Mucosa of stomach (tissue), 1 donor: Measurements from ENCODE around the gene FN1.
"Not testable (repeated sequence)": the region's sequence is repeated elsewhere in the genome, so short reads cannot be mapped to it uniquely, and the experiment has no call there.

Experiments
- H3K27me3 ChIP-seq: one replicate; pipeline ENCODE4 v1.7.0; 2013; ENCODE audit warnings: mild to moderate bottlenecking, low read length; ENCODE audit not compliant: control insufficient read depth, insufficient read depth
- H3K36me3 ChIP-seq: one replicate; pipeline ENCODE4 v1.7.0; 2013; ENCODE audit warnings: low read length; ENCODE audit not compliant: control insufficient read depth, insufficient read depth
- H3K4me1 ChIP-seq: one replicate; pipeline ENCODE4 v1.7.0; 2013; ENCODE audit warnings: mild to moderate bottlenecking, low read length; ENCODE audit not compliant: control insufficient read depth, insufficient read depth
- H3K4me3 ChIP-seq: one replicate; pipeline ENCODE4 v1.7.0; 2013; ENCODE audit warnings: low read length
- H3K9ac ChIP-seq: one replicate; pipeline ENCODE4 v1.7.0; 2013; ENCODE audit warnings: mild to moderate bottlenecking, low read length, moderate library complexity
- H3K9me3 ChIP-seq: one replicate; pipeline ENCODE4 v1.7.0; 2013; ENCODE audit warnings: mild to moderate bottlenecking, low read length, moderate library complexity; ENCODE audit not compliant: control insufficient read depth
- donor health status: Pancreatic carcinoma.

Gene FN1

DNA sequence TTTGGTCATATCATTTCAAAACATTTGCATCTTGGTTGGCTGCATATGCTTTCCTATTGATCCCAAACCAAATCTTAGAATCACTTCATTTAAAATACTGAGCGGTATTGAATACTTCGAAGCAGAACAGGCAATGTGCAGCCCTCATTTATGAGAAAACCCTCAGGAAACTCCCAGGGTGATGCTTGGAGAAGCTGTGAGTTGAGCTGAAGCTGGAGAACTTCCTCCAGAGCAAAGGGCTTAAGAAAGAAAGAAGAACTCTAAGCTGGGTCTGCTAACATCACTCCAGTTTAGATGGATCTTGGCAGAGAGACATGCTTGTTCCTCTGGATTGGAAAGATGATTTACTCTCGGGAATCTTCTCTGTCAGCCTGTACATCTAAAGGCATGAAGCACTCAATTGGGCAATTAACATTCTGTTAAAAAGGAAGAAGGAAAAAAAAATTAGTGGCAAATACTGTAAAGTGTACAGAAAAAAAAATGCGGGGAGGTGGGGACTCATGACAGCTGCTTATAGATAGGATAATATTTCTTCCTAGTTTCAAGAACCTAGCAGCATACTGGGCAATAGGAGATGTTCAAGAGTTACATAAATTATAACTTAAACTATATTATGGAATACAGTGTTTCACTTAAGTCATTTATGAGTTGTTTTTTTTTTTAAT is 74.5 kb downstream of the FN1 start:
- Histone ChIP-seq H3K9ac (no peak overlapping the region), H3K4me3 (no peak overlapping the region), H3K27me3 (no peaks in the 10 kb centered on the region), H3K36me3 (peaks cover 5% of the 10 kb centered on the region), H3K4me1 (no peaks in the 10 kb centered on the region), H3K9me3 (no peaks in the 10 kb centered on the region)

DNA sequence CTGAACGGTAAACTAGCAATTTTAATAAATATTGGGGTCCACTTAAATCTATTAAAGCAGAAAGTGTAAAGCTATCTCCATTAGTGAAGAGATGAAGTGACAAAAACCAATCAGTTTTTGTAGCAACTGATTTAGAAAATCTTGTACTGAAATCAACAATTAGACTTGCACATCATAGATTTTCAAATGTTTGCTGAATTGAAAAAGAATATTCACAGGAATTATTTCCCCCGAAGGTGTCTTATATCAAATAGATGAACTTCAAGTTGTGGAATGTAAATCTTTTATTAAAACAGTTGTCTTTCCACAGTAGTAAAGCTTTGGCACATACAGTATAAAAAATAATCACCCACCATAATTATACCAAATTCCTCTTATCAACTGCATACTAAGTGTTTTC is 75.3 kb downstream of the FN1 start:
- Histone ChIP-seq H3K36me3 (peaks cover 5% of the 10 kb centered on the region), H3K4me1 (no peaks in the 10 kb centered on the region), H3K9me3 (no peaks in the 10 kb centered on the region)

DNA sequence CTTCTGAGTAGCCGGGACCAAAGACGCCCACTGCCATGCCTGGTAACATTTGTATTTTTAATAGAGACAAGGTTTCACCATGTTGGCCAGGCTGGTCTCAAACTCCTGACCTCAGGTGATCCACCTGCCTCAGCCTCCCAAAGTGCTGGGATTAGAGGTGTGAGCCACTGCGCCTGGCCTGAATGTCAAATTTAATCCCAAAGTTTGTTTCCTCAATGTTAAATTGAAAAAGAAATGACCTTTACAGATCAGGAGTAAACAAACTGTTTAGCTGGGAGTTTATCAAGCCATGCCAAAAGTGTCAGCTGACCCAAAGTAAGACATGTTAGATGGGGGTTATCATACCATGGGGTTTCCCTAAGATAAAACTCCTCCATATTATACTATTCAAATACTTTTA is 75.8 kb downstream of the FN1 start:
- not testable (repeated sequence) for H3K9me3 ChIP-seq, H3K4me3 ChIP-seq, H3K9ac ChIP-seq, H3K27me3 ChIP-seq, H3K36me3 ChIP-seq, H3K4me1 ChIP-seq

More for the DNA sequence above, 75.3 kb downstream of the FN1 start:
- H3K27me3 ChIP-seq: no peaks in the 10 kb centered on the region
- H3K9ac ChIP-seq: no peak overlapping the region
- no peak overlapping the region for H3K4me3 ChIP-seq

DNA sequence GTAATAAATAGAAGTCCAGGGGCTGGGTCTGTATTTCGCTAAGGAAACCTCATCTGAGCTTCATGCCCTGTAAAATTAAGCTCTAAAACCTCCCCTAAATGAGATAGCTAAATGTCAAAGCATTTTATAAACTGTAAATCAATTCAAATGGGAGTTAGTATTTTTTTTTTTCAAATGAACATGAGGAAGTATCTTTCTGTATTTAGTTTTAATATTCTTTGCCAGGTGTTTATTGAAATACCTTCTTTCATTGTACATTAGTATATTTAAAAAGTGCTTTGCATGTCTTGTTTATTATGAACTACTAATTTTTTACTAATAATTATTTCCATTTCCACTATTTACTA is 76.3 kb downstream of the FN1 start:
- no peaks in the 10 kb centered on the region for H3K4me1 ChIP-seq
- no peak overlapping the region for H3K9ac ChIP-seq
- no peaks in the 10 kb centered on the region for H3K36me3 ChIP-seq
- no peaks in the 10 kb centered on the region for H3K27me3 ChIP-seq
- H3K4me3 ChIP-seq: no peak overlapping the region
- H3K9me3 ChIP-seq: no peaks in the 10 kb centered on the region

DNA sequence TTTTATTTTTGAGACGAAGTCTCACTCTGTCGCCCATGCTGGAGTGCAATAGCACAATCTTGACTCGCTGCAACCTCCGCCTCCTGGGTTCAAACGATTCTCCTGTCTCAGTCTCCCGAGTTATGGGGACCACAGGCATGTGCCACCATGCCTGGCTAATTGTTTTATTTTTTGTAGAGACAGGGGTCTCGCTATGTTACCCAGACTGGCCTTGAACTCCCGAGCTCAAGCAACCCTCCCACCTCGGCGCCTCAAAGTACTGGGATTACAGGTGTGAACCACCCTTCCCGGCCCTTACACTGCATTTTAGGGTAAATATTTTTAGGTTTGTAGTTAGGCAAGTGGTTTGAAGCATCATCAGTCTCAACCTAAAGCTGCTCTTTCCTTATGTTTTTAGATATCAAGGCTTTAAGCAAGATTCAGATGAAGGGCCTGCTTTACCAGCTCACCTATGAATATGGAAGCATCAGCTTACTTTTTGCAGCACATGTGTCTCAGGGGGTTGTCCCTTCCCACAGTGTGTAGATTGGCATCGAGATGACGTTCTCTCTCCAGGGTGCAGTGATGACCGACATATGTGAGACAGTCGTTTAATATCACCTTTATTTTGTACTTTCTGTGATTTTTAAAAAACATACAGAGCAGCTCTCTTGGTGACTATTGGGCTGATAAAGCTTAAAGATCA is 76.8 kb downstream of the FN1 start:
- Histone ChIP-seq H3K27me3 (no peaks in the 10 kb centered on the region), H3K4me1 (no peaks in the 10 kb centered on the region), H3K4me3 (no peak overlapping the region), H3K36me3 (no peaks in the 10 kb centered on the region), H3K9me3 (no peaks in the 10 kb centered on the region), H3K9ac (no peak overlapping the region)

DNA sequence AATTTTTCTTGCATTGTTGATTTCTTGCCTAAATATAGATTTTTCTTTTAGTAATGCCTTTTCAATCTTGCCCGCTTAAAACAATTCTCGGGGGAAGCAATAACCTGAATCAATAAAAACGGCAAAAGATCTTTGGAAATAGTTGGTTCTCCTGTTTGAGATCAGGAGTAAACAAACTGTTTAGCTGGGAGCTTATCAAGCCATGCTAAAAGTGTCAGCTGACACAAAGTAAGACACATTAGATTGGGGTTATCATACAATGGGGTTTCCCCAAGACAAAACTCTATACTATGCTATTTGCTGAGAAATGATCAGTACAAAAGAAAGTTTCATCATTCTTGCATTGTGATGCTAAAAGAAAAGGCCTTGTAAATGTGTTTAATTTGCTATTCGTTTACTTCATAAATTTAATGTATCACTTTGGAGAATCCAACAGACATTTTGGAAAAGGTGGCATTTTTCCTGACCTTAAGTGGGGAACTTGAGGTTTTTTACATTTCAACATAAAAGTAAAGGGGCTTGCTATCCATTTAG is 77.5 kb downstream of the FN1 start:
- Histone ChIP-seq H3K27me3 (no peaks in the 10 kb centered on the region), H3K4me1 (no peaks in the 10 kb centered on the region), H3K4me3 (no peak overlapping the region), H3K9me3 (no peaks in the 10 kb centered on the region), H3K36me3 (no peaks in the 10 kb centered on the region), H3K9ac (no peak overlapping the region)

DNA sequence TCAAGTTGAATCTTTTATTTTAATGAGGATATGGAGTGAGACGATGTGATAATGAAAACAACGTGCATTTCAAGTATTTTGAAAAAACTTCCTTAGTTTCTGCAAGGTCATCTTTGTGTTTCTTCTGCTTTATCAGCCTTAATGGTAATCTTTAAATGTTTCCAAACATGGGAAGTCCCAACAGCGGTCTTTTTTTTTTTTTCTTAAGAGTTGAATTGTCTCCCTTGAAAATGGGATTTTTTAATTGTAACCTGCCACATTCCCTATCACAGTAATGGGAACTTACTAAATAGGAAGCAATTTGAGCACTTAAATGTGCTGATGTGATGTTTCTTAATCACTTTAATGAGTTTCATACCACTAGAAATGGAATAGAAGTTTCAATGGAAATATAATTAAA is 78.2 kb downstream of the FN1 start:
- Histone ChIP-seq H3K9ac (no peak overlapping the region), H3K4me3 (no peak overlapping the region), H3K36me3 (no peaks in the 10 kb centered on the region), H3K4me1 (no peaks in the 10 kb centered on the region), H3K27me3 (no peaks in the 10 kb centered on the region), H3K9me3 (no peaks in the 10 kb centered on the region)

DNA sequence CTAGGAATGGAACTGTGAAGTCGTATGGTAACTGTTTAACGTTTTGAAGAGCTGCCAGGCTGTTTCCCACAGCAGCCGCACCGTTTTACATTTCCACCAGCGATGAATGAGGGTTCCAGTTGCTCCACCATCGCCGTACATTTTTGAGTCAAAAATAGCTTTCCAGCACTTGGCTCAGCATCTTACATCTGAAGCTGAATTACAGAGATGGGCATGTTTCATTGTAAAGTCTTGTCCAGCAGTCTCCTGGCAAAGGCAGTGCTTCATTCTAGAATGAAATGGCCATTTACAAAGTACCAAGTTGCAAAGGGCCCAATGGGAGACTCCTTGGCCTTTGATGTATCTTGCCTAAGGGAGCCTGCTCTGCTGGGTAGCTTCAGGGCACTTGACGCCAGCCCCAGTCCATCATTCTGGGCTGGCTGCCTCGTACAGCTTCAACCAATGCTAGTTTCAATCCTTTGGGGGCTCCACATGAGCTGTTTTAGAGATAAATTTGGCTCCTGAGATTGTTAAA is 78.9 kb downstream of the FN1 start:
- H3K36me3 ChIP-seq: no peaks in the 10 kb centered on the region
- H3K27me3 ChIP-seq: no peaks in the 10 kb centered on the region
- H3K4me3 ChIP-seq: no peak overlapping the region
- no peaks in the 10 kb centered on the region for H3K4me1 ChIP-seq
- no peaks in the 10 kb centered on the region for H3K9me3 ChIP-seq
- no peak overlapping the region for H3K9ac ChIP-seq

DNA sequence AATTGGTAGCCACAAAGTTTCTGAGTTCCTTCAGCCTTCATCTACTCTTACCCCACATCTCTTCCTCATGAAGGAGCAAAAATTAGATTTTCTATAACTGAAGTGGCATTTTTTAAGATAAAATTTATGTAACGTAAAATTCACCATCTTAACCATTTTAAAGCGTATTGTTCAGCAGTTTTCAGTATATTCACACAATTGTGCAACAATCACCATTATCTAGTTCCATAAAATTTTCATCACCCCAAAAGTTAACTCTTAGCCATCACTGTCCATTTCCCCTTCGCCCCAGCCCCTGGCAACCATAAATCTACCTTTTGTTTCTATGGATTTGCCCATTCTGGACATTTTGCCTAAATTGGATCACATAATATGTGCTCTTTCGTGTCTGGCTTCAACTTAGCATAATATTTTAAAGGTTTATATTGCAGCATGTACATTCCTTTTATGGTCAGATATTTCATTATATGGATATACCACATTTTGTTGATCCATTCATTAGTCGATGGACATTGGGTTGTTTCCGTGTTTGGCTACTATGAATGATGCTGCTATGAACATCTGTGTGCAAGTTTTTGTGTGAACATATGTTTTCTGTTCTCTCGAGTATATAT is 79.4 kb downstream of the FN1 start:
- Histone ChIP-seq H3K4me1 (no peaks in the 10 kb centered on the region), H3K27me3 (no peaks in the 10 kb centered on the region), H3K4me3 (no peak overlapping the region), H3K9me3 (no peaks in the 10 kb centered on the region), H3K36me3 (no peaks in the 10 kb centered on the region), H3K9ac (no peak overlapping the region)

DNA sequence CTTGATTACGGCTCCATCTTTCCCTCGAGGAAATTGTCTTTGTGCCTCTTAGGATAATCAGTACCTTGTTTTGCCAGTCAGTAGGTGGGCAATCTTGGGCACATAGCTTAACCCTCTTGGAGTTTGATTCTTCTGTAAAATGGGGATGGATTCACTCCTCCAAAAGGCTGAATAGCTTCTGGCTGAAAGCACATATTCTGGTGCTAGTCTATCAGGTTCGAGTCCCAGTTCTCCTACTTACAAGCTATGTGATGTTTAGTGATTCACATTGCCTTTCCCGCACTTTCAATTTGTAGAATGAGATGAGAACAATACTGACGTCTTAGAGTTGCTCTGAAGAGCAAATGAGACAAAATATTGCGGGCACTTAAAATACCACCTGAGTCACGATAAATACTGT is 80.1 kb downstream of the FN1 start:
- no peak overlapping the region for H3K9ac ChIP-seq
- no peaks in the 10 kb centered on the region for H3K36me3 ChIP-seq
- H3K9me3 ChIP-seq: no peaks in the 10 kb centered on the region
- no peak overlapping the region for H3K4me3 ChIP-seq
- no peaks in the 10 kb centered on the region for H3K4me1 ChIP-seq
- no peaks in the 10 kb centered on the region for H3K27me3 ChIP-seq

DNA sequence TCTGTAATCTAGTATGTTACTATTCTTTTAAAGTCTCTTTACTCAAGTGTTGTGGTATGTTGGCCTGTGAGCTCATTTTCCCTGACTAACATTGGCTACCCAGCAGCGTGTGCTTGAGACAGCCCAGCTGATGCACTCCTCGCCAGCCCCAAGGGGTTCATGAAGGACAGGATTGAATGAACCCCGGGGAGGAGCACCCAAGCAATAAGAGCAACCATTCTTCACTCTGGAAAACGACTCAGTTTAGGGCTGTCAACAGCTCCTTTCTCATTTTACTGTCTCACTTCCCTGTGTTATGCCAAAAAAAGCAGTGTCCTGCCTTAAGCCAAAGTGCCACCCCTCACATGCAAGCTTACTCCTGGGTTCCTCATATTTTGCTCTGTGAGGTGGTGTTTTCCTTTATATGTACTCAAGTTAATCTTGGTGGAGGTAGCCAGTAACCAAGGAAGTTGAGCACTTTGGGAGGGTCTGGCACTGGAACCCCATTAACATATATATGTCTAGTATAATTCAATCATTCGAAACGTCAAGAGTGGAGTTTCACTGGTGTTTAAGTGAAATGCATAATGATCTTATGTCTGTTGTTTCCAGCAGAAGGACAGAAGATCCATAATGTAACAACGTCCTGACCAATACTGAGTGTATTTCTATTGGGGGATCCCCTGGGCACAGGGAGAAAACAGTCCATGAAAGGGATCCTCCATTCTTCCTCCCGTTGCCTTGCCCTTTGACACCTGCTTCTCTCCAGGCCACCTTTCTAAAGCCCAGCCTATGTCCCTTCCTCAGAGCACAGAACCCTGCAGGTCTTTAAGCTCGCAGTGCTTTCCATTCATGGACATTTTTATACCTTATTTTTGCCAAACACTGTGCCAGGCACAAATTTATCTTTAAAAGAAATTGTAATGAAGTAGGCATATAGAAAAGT is 80.8 kb downstream of the FN1 start:
- peaks cover 4% of the 10 kb centered on the region for H3K36me3 ChIP-seq
- no peaks in the 10 kb centered on the region for H3K9me3 ChIP-seq
- H3K4me1 ChIP-seq: no peaks in the 10 kb centered on the region
- H3K4me3 ChIP-seq: no peak overlapping the region
- H3K9ac ChIP-seq: no peak overlapping the region
- no peaks in the 10 kb centered on the region for H3K27me3 ChIP-seq
